DLD1 (cell line): ENCODE results near the gene PPP2R1A.

Experiments
- in situ Hi-C: cut with HindIII; loops from 2 replicates; pipeline ENCODE4 v1.10.0; 2017; ENCODE audit warnings: low sequenced_read_pairs

The PPP2R1A gene

GRCh38 chr19:52189735-52190486, at the start of gene PPP2R1A:
Gene PPP2R1A, plus strand, starts transcription at chr19:52190052. Its CDS starts 45 bp downstream, at chr19:52190097.
- in situ Hi-C loops: no loop called here

GRCh38 chr19:52141203-52141602, 48.6 kb upstream of the PPP2R1A start:
- in situ Hi-C loops: no loop called here

DNA sequence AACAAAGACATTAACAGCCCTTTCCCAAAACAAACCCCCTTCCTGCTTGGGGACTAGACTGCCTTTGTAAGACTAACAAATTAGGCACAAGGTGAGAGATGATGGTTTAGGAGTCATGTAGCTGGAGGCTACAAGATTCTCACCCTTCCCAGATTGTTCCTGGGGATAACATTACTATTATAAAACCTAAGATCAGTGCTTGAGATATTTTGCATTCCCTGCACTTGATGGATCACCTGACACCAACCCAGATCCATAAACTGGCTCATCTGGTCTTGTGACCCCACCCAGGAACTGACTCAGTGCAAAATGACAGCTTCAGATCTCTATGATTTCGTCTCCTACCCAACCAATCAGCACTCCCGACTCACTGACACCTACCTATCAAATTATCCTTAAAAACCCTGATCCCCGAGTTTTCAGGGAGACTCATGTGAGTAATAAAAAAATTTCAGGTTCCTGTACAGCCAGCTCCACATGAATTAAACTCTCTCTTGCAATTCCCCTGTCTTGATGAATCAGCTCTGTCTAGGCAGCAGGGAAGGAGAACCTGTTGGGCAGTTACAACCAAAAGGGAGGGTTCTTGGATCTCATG, 47.8 kb upstream of the PPP2R1A start:
- in situ Hi-C loops: no loop called here

- in situ Hi-C loops: no loop called here
Observed at GRCh38 chr19:52148256-52148655, 41.6 kb upstream of the PPP2R1A start.

DNA sequence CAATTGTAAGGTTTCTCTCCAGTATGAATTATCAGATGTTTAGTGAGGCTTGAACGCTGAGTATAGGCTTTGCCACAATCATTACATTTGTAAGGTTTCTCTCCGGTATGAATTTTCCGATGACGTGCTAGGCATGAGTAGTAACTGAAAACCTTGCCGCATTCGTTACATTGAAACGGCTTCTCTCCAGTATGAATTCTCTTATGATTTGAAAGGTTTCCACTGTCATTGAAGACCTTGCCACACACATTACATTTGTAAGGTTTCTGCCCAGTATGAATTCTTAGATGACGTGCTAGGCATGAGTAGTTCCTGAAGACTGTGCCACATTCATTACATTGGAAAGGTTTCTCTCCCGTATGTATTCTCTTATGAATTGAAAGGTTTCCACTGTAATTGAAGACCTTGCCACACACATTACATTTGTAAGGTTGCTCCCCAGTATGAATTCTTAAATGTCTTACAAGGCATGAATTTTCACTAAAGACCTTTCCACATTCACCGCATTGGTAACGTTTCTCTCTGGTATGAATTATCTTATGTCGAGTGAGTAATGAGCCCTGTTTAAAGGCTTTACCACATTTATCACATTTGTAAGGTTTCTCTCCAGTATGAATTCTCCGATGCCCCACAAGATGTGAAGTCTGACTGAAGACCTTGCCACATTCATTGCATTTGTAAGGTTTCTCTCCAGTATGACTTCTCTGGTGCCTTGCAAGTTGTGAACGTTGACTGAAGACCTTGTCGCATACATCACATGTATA, 34.1 kb upstream of the PPP2R1A start:
- in situ Hi-C loops: no loop called here

DNA sequence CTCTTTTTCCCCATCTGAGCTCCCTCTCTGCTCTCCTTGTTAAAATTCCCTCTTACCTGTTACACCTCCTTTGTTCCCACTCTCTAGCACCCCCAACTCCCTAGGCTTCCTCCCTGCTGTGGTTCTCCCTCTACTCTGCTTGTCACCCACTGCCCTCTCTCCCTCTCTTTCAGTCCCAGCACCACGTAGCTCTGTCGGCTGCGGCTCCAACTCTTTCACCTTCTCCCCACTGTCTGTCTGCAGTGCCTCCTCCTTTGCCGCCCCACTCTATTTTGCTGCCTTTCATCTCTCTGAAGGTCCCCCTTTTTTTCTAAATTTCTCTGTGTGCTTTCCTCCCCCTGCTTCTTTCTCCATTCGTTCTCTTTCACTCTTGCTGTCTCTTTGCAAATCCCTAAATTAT, 19.5 kb upstream of the PPP2R1A start:
- in situ Hi-C loops: no loop called here

- in situ Hi-C loops: no loop called here
Observed at GRCh38 chr19:52170863-52171320, 19.0 kb upstream of the PPP2R1A start.

GRCh38 chr19:52171321-52172169, 18.3 kb upstream of the PPP2R1A start, which contains the start of gene ZNF836:
Gene ZNF836, minus strand, starts transcription at chr19:52171621. Its CDS starts 3,549 bp downstream, at chr19:52168072.
- in situ Hi-C loops: no loop called here

GRCh38 chr19:52172347-52172746, 17.5 kb upstream of the PPP2R1A start:
- in situ Hi-C loops: no loop called here

DNA sequence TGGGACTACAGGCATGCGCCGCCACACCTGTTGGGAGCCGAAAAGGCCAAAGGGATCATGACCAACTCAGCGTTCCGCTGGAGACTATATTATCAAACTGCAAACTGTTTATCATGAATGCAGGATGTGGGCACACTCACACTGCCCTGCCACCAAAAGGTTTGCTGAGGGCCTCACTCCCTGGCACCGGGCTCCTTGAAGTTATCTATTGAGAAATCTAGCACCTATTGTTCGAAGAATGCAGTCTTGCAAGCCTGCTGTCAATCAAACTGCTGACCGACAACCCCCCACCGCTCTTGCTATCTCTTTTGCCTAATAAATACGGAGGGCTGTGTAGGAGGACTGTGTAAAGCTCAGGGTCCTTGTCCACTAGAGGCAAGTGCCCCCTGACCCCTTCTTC, 13.3 kb upstream of the PPP2R1A start:
- in situ Hi-C loops: no loop called here

DNA sequence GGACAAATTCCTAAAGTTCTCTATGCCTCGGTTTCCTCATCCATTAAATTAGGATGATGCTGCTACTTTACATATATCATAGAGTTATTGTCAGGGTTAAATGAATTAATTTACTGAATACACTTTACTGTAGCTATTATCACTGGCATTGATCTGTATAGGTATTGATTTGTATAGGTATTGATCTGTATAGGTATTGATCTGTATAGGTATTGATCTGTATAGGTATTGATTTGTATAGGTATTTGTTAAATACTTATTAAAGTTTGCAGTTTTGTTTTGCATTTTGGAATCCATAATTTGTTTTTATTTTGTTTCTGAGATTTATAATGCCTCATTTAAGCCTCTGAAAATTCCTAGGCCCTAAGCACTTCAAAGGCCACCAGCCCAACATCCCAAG, 2.4 kb upstream of the PPP2R1A start:
- in situ Hi-C loops: no loop called here

DNA sequence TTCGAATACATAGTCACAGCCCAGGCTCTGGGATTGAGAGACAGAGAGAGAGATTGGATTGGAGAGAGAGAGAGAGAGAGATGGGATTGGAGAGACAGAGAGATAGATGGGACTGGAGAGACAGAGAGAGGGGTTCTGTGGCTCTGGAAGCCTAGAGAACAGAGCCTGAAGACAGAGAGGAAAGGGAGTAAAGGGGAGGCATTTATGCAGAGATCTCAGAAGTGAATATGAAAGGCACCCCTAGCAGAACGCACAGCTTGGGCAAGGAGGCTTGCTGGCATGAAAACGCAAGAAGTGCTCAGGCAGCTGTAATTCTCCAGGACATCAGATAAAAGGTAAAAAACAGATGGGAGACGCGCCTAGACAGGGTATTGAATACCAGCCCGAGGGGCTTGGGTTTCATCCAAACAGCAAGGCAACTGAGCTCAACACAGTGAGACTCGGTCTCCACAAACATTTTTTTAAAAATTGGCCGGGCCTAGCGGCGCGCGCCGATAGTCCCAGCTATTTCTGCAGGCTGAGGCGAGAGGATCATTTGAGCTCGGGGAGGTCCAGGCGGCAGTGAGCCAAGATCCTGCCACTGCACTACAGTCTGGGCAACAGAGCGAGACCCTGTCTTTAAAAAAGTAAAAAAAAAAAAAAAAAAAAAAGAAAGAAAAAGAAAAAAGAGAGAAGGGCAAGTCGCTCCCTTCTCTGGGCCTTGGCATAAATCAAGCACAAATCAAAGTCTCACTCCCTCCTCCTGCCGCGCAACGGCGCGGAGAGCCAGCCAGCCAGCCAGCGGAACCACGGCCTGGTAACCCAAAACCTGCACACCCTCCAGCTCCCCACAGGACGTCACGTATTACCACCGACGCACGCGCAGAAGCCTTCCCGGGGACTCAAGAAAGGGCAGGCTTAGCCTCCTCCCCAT, 774 bp upstream of the PPP2R1A start:
- in situ Hi-C loops: no loop called here

DNA sequence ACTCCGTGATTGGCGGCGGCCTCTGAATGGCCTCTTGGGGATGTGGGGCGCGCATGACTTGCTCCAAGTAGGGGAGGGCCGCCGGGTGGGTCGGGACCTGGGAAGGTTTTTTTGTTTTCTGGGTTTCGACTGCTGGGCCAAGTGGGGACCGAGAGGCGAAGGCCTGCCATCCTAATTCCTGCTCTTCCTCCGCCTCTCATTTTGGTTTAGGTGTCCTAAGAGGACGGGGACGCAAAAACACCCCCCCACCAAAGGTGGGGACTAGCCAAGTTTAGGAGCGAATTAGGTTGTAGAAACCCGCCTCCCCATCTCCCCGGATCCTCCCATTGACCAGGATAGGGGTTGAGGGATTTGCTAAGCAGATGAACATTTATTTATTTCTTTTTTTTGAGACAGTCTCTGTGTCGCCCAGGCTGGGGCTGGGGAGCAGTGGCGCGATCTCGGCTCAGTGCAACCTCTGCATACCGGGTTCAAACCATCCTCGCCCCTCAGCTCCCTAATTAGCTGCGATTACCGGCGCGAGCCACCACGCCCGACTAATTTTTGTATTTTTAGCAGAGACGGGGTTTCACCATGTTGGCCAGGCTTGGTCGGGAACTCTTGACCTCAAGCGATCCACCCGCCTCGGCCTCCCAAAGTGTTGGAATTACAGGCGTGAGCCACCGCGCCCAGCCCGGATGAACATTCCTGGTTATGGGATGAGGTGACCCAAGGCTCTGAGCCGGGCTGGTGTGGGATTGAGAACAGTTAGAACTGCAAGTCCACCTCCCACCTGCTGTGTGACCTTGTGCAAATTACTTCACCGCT, 838 bp downstream of the PPP2R1A start:
- in situ Hi-C loops: no loop called here

- in situ Hi-C loops: no loop called here
Observed at GRCh38 chr19:52191389-52191788, 1.5 kb downstream of the PPP2R1A start.

DNA sequence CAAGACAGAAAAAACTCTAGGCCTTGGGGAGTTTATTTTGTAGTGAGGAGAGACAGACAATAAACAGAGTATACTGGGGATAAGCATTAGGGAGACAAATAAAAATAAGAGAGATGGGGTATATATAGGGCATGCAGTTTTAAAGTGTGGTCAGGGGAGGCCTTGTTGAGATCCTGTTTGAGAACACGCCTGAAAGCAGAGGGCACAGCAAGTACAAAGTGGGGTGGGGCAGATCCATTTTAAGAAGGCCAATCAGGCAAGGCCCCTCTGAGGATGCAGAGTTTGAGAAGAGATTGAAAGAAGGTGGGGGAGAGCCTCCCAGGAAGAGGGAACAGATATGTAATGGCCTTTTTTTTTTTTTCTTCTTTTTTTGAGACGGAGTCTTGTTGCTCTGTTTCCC, 2.1 kb downstream of the PPP2R1A start:
- in situ Hi-C loops: no loop called here

- in situ Hi-C loops: no loop called here
Observed at GRCh38 chr19:52196256-52196967, 6.6 kb downstream of the PPP2R1A start.

DNA sequence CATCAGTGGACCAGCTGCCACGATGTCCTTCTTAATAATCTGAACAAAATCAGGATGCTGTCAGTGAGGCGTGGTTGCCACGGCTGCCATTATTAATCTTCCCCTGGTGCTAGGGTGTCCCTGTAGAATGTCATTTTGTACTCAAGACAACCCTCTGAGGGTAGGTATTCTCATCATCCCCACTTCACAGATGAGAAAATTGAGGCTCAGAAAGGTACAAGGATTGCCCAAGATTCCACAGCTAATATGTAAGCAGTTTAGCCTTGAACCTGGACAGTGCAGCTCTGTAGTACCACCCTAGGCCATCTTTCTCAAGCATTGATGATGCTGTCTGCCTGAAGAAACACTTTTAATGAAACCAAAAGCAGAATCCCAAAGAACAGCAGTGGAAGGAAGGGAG, 8.1 kb downstream of the PPP2R1A start:
- in situ Hi-C loops: no loop called here

DNA sequence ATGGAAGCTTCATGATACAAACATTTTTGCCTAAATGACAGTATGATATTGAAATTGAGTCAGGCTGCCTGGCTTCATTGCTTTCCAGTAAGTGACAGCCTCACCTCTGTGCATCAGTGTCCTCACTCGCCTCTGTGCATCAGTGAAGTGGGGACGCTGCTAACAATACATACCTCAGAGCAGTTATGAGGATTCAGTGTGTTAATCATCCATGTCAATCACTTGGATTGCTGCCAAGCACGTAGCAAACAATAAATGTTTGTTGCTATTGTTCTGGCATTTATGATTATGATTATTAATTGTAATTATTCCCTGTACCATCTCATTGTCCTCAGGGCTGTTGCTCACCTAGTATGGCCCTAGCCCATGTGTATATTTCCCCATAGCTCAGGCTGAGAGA, 8.8 kb downstream of the PPP2R1A start:
- in situ Hi-C loops: no loop called here
